Cardiac ventricle fibroblast (primary cell): ENCODE results near the gene FOXO1. TPM values are rescaled to one million over a fixed set of nuclear protein-coding genes. Genes with fewer than 3 reads are reported as not detected.

Source experiments
- total RNA-seq: library from RNA; depleted of rRNA; stranded (reverse); fragments of >200 nt; gene quantifications from 2 replicates; pipeline ENCODE4 v1.2.3, GENCODE V29; 2015

The FOXO1 gene
- total RNA-seq: 33.1 and 35.3 TPM in 2 replicates

GRCh38 chr13:40666045-40666932 lies at the start of gene FOXO1:
Gene FOXO1 (minus strand): TSS chr13:40666641. CDS start chr13:40666212, 429 bp downstream.

Other genes starting within 250 kb of the FOXO1 start
- 11.5 and 16.2 TPM in 2 replicates for gene MRPS31, start 104.5 kb upstream of the FOXO1 start, total RNA-seq
- 8.4 and 11.3 TPM in 2 replicates for gene SLC25A15, start 123.0 kb upstream of the FOXO1 start, total RNA-seq